HFF-Myc (cell line): ENCODE data around the gene EIF4B.
"Not testable (repeated sequence)": the region's sequence is repeated elsewhere in the genome, so short reads cannot be mapped to it uniquely, and the experiment has no call there.

ENCODE experiments used
- DNase-seq: peaks from one replicate; pipeline ENCODE4 v3.0.0-alpha.2; 2011; ENCODE audit warnings: low read depth; ENCODE audit errors: extremely low read depth
- H3K4me3 ChIP-seq: replicated peaks from 2 replicates; pipeline ENCODE4 v1.5.1; 2011; ENCODE audit warnings: low read depth, mild to moderate bottlenecking, control low read depth, low read length
- CTCF ChIP-seq: IDR thresholded peaks from 2 replicates; pipeline ENCODE4 v1.5.1; 2012; ENCODE audit warnings: mild to moderate bottlenecking, low read depth, low read length, control low read depth; ENCODE audit errors: missing control alignments

Gene EIF4B

GRCh38 chr12:53010955-53011354, 4.7 kb downstream of the EIF4B start:
- no peak for TF ChIP-seq CTCF
- H3K4me3 ChIP-seq: no peak overlapping the region
- no peak for DNase-seq

GRCh38 chr12:53011889-53012288, 5.6 kb downstream of the EIF4B start:
- no peak for DNase-seq
- no peak for TF ChIP-seq CTCF

GRCh38 chr12:53012928-53013327, 6.7 kb downstream of the EIF4B start:
- DNase-seq: no peak
- no peak for TF ChIP-seq CTCF
- H3K4me3 ChIP-seq: no peak overlapping the region

More at GRCh38 chr12:53011889-53012288, 5.6 kb downstream of the EIF4B start:
- H3K4me3 ChIP-seq: no peak overlapping the region

- no peak for DNase-seq
- no peak overlapping the region for H3K4me3 ChIP-seq
- no peak for TF ChIP-seq CTCF
These were observed 8.5 kb downstream of the EIF4B start for GRCh38 chr12:53014709-53015108.

- H3K4me3 ChIP-seq: no peak overlapping the region
- peak; percentile 2 for TF ChIP-seq CTCF
- no peak for DNase-seq
These were observed 19.0 kb downstream of the EIF4B start for GRCh38 chr12:53025250-53025649.

- not testable (repeated sequence) for H3K4me3 ChIP-seq, DNase-seq
These were observed 20.8 kb downstream of the EIF4B start for GRCh38 chr12:53027014-53027413.

GRCh38 chr12:53031616-53032015, 25.4 kb downstream of the EIF4B start:
- no peak for TF ChIP-seq CTCF
- no peak overlapping the region for H3K4me3 ChIP-seq
- no peak for DNase-seq

- not testable (repeated sequence) for H3K4me3 ChIP-seq, DNase-seq
These were observed 27.6 kb downstream of the EIF4B start for GRCh38 chr12:53033832-53034231.
